22Rv1 (cell line): ENCODE measurements around the gene HMOX1.

Experiments
- CTCF ChIP-seq: fragments of 450-650 bp; IDR thresholded peaks from 2 replicates; pipeline ENCODE4 v1.5.1; 2017; ENCODE audit warnings: mild to moderate bottlenecking
- ZFX ChIP-seq: fragments of 450-650 bp; IDR thresholded peaks from 2 replicates; pipeline ENCODE4 v1.6.1; 2017; ENCODE audit warnings: antibody characterized with exemption, borderline replicate concordance

GRCh38 chr22:35368386-35368785 is 12.5 kb upstream of the HMOX1 start:
- TF ChIP-seq CTCF (no peak), ZFX (no peak)
